ENCODE data around the gene BOD1.

BOD1 gene

DNA sequence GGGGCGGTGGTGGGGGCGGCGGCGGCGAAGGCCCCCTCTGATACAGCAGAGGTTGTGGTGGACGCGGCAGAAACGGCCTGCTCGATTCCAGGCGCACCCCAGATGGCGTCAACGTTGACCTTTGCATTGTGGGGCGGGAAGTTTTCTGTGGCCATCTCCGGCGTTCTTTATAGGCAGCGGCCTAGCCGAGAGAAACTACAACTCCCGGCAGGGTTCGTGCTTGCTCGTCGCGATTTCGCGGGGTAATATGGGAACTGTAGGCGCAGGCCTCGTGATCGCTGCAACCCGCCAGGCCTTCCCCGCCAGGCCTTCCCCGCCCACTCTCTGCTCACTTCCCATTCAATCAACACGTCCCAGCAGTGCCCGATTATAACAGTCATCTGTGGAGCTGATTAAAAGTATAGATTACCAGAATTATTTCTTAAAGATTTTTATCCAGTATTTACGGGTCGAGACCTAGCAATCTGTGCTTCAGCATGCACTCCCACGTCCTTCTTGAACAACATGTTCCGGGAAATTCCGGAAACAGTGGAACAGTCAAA, at the start of gene BOD1:
Gene BOD1 (minus strand): TSS at position 74 of the 542 bp plus-strand sequence. CDS start 214 bp downstream, outside the sequence.
- peak; percentile 98 for DNase-seq

DNA sequence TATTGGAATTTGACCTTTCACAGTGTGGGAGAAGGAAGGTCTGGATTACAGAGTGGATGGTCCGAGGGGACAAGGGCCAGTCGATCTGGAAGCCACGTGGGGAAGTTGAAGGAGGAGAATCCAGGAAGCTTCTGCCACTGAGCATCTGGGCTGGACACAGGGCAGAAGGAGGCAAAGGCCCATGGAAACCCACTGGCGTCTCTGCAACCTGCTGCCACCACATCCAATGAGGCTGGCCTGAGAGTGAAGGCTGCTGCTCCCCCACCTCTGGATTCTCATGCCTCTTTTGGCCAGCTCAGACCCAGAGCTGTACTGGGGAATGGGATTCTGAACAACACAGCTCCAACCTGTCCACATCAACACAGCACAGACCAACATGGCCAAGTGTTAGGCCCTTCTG, 48.9 kb upstream of the BOD1 start:
- no peak for DNase-seq

DNA sequence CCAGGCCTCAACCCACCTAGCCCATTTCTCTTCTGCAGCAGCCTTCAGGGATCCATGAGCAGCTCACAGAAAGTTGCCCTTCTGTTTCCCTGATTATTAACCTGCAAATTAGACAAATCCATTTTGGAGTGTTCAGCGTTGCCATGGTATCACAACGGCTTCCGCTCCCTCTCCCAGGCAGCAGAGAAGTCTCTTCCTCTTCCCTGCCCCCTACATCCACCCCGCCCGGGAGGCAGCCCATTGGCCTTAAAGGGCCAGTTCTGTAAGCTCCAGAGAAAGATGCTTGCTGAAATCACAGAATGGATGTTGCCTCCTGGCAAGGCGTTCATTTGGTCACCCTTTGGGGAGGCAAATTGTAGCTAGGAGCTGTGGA, 47.7 kb upstream of the BOD1 start:
- peak; percentile 60 for DNase-seq

DNA sequence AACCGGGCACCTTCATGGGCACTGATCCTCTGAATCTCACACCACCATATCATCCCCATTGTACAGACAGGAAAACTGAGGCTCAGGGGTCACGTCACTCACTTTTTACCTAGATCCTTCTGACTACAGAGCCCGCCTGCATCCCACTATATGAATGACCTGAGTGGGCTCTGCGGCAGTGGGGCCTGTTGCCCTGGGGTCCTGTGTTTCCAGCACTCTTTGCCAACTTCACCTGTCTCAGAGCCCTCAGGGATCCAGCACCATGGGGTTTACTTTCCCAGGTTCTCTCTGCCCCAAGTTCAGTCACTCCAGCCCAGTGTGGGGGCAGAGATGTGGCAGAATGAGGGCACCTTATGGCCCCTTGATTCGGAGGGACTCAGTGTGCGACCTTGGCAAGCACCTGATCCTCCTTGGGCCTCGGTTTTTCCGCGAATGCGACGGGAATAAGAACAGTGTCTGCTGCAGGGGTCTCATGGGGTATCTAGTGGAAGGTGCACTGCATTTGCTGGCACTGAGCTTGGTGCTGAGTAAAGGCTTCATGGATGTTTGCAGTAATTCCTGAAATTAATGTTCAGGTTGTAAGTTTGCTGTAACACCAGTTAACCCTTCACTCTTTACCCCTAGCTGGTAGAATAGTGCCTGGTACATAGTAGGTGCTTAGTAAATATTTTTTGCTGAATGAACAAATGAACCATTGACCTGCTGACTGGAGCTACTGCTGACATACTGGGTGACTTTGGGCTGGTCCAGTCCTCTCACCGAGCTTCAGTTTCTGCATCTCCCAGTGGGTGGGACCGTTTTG, 47.1 kb upstream of the BOD1 start:
- no peak for DNase-seq

DNA sequence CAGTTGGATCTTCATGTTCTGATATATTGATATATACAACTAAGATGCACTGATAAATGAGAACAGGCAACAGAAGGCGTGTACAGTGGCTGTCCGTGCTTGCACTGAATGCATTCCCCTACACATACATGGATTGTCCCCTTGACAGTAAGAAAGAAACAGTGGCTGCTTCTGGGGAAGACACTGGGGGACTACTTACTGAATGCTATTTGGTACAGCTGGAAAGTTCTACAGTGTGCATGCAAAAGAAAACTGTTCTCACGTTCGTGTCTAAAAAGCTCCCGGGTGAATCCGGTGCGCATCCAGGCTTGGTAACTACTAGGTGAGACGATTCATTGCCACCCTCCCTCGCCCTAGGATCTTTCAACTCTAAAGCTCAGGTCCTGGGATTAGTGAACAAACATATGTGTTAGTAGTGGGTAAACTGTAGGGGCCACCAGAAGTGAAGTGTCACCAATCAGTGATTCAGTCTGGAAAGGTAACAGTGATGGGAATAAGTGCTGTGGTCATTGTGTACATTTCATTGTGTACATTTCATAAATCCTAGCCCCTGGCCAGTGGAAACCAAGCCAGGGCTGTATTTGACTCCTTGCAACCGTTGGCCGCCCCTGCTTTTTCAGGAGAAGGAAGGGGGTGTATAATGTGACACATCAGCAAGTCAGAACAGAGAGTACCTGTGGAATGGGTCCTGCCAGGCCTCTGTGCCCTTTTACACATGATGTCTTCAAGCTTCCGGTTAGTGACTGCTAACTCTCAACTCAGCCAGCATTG, 46.3 kb upstream of the BOD1 start:
- DNase-seq: no peak

DNA sequence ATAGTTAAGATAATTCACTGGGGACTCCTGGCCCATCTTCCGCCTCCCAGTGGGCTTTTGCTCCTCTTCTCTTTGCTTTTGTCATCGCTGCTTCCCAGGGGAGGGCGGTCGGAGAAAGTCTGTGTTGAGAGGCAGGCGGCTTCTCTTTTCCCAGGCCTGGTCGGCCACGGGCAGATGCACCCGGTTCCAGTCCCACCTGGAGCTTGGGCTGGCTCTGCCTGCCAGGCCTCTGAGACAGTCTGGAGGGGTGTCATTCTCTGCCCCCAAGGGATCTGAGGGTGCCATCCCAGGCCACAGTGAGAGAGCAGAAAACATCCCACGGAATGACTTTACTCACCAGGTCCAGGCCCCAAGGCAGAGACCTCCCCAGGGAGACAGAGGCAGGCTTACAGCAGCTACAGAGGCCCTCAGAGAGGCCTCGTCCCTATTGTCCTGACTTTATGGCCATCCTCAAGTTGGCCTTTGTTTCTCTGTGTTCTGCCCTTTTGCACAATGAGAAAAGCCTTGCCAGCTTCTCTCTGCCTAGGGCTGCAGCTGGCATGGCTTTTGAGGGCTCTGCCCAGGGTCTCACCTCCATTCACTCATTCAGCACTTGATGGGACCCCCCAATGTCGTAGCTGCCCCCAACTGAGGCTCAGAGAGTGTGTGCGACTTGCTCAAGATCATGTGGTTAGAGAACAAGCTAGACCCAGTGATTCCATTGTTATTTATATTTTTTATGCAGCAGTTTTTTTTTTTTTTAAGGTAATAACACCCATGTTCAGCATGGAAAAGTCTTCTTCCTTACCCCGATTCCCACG, 44.2 kb upstream of the BOD1 start:
- no peak for DNase-seq

DNA sequence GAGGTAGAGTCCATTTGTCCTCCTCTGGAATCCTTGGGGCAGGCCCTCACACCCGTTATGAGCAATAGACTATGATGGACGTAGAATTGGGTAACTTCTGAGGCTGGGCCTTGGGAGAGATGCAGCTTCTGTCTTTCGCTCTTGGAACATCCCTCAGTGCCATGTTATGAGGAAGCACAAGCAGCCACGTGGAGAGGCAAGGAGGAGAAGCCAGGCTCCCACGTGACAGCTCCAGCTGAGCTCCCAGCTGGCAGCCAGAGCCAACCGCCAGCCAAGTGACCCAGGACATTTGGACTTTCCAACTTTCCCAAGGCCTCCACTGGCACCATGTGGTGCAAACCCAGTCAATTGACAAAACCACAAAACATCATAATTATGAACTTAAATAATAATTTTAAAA, 43.0 kb upstream of the BOD1 start:
- DNase-seq: no peak

DNA sequence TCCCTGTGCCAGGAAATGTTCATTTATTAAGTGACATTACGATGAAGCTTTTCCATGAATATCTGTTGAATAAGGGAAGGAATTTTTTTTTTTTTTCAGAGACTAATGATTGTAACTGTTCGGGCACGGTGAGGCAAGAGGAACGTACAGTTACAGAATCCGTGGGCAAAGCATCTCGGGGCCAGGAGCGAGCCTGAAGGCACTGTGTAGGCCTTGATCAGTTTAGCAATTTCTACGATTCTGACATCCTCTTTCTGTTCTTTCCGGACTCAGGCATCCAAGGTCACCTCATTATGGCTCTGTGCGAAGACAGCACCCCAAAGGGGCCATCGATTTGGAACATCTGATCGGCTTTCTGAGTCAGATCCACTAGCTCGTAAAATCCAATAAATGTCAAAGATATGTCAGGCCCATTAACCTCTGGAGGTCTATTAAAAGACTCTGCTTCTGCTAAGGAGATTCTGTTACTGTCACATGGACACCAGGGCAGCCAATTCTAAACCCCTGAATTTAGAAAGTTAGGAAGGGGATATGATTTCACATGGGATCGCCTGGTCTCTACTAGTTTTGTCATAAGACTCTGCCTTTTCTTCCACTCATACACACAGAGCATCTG, 41.4 kb upstream of the BOD1 start:
- no peak for DNase-seq

DNA sequence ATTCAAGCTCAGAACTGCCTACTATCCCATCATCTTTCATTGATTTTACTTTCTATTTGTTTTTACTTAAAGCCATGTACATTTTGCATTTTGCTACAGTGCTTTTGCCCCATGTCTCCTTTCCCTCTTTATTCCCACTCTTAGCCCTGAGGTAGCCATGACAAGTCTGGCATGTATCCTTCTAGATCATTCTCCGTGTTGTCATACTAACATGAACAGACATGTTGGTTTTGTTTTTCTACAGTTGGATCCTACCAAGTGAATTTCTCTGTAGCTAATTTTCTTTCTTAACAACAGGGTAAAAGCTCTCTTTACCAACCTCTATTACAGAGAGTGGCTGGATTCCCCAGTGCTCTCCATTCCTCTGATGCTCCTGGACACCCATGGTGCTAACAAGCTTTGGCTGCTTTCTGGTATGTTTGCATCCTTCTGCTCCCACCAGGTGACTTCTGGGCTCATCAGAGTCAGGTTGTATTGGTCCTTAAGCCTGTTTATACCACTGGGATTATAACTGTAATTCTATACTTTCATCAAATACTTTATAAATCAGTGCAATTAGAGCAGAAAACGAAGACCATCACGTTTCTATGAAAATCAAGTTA, 38.8 kb upstream of the BOD1 start:
- DNase-seq: no peak

DNA sequence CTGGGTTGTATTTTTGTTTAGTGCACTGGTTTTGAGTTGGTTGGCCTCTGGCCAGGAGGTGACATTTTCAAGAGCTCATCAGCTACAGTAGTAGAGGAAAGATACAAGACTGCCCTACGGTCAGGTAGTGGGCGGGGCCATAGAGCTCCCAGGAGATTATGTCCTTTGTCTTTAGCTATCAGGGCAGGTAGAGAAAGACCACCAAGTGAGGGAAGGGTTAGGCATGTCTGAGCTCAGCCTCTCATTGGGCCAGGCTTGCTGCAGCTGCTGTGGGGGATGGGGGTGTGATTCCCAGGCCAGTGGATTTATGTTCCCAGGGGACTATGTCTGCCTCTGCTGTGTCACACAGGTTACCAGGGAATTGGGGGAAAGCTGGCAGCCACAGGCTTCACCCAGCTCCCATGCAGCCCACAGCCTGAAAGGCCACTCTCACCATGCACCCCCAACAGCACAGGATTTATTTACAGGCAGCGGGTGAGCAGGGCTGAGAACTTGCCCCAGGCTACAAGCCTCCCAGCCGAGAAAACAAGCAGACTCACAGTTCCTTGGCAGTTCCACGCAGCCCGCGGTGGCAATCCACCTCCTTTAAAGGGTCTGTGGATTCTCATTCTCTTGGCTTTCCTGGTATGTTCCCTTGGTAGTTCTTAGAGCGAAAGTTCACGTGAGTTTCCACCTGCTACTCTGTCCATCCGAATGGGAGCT, 37.5 kb upstream of the BOD1 start:
- no peak for DNase-seq

DNA sequence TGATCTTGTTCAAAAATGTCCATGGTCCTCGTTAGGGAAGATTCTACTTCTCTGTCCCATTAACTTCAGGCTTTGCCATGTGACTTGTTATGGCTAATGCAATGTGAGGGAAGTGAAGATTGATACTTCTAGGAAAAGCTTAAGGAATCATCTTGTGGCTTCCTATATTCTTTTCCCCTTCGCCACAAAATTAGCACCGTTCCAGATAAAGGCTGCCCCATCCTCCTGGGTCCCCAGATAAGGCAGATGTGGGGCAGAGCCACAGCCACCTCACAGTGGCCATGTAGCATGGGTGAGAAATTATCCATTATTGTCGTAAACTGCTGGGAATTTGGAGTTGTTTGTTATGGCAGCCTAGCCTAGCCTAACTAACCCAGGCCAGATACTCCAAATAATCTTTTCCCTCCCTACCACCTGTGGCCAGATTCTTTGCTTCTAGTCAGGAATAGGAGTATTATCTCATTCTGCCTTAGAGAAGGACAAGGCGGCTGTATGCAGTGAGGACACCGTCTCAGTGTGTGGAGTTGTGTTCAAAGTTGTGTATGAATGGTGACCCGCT, 31.9 kb upstream of the BOD1 start:
- DNase-seq: peak; percentile 45

DNA sequence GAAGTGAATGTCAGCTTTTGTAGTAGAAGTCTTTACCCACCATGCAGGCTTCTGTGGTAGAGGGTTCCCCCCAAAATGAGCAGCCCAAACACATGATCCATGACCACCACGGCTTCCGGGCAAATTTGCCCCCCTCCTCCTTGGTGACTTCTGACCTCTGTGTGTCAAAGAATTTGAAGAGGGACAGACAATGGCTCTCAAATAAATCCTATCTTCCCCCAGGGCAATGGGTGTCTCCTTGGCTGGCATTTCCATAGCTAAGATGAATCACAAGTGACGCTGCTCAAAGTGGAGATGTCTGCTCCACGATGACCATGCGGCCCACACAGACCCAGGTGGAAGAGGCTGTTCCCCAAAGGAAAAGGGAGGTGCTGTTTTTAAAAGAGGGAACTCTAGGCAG, 30.2 kb upstream of the BOD1 start:
- no peak for DNase-seq

DNA sequence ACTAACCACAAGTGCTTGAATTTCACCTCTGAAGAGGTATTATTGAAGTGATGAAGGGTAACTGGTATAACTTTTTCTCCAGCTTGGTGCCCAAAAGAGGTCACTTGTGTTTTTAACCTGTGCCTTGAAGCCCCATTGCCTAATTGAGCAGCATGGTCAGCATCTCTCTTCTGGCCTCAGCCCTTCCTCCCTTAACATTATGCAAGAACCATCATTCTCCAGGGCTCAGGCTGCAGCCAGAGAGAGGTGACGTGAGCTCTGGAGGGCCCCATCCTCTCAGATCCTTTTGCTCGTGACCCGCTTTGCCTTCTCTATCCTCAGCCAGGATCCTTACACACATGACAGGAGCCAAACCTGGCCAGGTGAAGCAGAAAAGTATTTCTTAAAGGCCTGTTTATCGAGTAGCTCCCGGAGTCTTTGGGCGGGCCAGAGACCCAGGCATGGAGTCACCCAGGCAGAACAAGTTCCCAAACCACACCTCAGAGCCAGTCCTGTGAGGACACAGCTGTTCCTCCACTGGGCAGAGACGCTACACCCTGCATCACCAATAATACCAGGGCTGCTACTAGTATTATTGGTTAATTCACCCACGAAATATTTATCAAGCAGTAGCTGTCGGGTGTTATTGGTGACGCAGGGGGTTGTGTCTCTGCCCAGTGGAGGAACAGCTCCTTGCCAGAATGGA, 29.6 kb upstream of the BOD1 start:
- no peak for DNase-seq

DNA sequence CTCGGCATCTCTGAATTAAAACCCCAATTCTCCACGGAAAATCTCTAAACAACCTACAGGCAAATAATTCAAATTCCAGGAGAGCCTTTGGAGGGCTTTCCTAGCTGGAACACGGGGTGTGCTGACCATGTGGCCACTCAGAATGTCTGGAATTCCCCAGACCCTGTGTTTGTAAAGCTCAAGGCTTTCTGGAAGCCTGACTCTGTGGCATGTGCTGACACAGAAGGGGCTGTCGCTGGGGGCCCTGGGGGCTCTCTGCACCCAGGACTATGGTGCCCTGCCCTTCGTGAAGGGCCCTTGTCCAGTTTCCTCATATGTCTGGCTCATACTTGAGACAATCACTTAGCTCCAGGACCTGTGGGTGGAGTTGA, 29.0 kb upstream of the BOD1 start:
- no peak for DNase-seq

DNA sequence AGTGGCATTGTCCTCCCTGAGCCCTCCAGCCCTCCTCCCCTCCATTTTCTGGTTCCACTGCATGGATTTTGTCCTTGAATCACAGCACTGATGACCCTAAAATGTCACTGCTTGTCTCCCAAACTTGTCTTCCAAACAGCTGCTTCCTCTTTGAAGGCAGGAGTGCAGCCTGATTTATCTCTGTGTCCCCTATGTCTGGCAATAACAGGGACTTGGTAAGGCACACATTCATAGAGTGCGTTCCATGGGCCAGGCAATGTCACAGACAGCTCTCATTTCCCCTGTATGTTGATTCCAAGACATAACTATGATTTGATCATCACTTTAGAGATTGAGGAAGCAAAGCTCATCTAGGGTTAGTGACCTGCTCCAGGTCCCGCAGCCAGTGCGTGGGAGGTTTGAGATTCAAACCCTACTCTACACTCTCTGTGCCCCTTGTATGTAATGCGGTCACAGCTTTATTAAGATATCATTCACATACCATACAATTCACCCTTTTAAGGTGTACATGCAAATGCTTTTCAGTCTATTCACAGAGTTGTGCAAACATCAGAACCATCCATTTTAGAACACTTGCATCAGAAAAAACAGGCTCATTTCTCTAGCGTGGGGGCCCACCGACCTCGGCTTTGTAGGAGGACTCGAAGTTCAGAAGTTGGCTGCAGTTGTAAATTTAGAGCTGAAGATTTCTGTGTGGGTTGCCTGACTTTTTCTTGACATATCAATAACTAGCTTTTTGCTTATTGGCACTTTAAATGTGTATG, 28.4 kb upstream of the BOD1 start:
- DNase-seq: no peak

DNA sequence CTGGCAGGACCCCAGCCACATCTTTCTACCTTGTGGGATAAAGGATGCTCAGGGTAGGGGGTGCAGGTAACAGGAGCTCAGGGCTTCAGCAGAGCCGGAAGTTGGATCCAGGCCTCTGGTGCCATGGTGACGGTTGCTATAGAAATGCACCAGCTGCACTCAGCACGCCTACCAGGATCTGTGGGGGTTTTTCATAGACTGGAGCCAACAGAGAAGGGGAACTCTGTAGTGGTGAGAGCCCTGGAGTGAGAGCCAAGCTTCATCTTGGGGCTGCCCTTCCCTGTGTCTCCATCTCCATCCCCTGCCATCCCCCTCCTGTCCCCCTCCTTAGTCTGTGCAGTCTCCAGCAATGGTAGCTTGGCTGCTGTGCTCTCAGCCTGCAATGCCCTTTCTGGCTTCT, 27.5 kb upstream of the BOD1 start:
- no peak for DNase-seq

DNA sequence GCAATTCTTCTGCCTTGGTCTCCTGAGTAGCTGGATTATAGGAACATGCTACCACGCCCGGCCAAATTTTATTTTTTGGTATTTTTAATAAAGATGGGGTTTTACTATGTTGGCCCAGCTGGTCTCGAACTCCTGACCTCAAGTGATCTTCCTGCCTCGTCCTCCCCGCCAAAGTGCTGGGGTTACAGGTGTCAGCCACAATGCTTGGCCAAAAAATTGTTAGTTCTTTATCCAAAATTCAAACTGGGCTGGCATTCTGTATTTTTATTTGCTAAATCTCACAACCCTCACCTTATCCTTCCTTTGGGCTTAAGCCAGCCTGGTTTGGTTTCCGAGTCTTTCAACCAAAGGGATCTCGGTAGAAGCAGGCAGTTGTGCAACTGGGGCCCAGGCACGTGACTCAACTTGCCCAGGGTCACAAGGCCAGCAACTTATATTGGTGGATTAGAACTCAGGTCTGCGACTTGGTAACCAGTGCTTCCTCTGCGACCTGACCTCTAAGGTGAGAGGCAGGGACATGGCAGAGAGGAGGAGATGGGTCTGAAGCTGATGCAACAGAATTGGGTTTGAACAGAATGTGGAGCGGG, 26.5 kb upstream of the BOD1 start:
- DNase-seq: no peak

DNA sequence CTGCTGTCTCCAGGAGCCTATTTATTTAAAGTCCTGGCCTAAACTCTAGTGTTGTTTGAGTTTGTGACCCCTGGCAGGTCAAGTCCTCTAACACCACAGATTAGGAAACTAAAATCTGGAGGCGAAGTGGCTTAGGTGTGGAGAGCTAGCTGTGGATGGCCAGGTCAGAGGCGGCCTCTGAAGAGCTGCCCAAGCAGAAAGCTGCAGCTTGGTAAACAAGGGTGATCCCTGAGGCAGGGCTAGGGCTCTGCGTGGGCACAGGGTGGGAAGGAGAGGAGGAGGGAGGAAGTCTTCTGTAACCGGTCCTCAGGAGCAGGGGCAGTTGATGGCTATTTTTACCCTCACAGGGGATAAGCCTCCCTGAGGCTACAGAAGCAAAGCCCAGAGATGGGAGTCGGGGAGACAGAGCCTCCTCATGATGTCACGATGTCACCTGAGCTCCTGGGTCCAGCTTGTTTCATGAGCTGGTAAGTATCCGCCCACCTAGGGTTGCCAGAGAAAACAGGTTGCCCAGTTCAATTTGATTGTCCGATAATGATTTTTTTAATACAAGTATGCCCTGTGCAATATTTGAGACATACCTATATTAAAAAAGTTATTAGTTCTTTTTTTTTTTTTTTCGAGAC, 25.9 kb upstream of the BOD1 start:
- DNase-seq: no peak

DNA sequence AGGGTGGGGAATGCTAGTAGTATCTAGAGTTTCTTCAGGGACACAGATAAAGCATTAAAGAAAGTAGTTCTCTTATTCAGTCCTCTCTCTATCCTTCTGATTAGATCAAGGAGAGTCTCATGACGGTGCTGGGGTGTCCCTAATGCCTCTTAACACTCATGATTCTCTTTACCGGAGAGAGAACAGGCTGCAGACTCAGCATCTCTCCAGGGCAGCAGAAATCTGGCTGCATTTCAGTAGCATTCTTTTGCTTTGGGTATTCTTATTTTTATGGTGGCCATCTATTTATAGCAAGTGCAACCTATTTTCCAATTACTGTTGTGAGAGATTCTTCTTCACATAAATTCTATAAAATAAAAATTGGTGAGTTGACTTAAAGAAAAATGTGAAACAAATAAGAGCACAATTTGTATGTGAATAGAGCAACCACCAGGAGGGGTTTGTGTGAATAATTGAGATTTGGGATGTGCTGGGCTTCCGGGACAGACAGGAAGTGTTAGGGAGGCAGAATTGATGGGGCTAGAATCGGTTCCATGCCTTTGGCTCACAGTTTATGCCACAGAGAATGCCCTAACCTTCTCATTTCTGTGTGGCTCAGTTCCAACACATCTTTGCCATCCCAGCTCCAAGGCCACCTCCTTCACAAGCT, 23.8 kb upstream of the BOD1 start:
- DNase-seq: no peak
